BLaER1 treated with 17β-estradiol and CSF1 and Interleukin-3, amounts not matched to agents 10 nM and 100 nM (cell line): ENCODE results near the gene HES6.

ENCODE experiments used
- H3K27ac ChIP-seq, 11 experiments: shearing (Covaris generic); formaldehyde crosslinking; 2 replicates each; pipeline ENCODE4 v1.8.1; 2022
- H3K27me3 ChIP-seq, 11 experiments: shearing (Covaris generic); formaldehyde crosslinking; 2 replicates each; pipeline ENCODE4 v1.8.1; 2022
- H3K36me3 ChIP-seq, 11 experiments: shearing (Covaris generic); formaldehyde crosslinking; 2 replicates each; pipeline ENCODE4 v1.8.1; 2022
- H3K4me1 ChIP-seq, 10 experiments: shearing (Covaris generic); formaldehyde crosslinking; 2 replicates each; pipeline ENCODE4 v1.8.1; 2022
- H3K4me2 ChIP-seq, 11 experiments: shearing (Covaris generic); formaldehyde crosslinking; 2 replicates each; pipeline ENCODE4 v1.8.1; 2022
- H3K4me3 ChIP-seq, 10 experiments: shearing (Covaris generic); formaldehyde crosslinking; 2 replicates each; pipeline ENCODE4 v1.8.1; 2022
- H3K9ac ChIP-seq, 11 experiments: shearing (Covaris generic); formaldehyde crosslinking; 2 replicates each; pipeline ENCODE4 v1.8.1; 2022
- H3K9me3 ChIP-seq, 11 experiments: shearing (Covaris generic); formaldehyde crosslinking; replicated peaks in 1 of 11; 2 replicates each; pipeline ENCODE4 v1.8.1; 2022
- H4K20me1 ChIP-seq, 11 experiments: shearing (Covaris generic); formaldehyde crosslinking; 2 replicates each; pipeline ENCODE4 v1.8.1; 2022
- Cebpa-rat ChIP-seq, 11 experiments: shearing (Covaris generic); IDR thresholded peaks; 2 replicates each; pipeline ENCODE4 v1.8.1; 2022

HES6 gene

DNA sequence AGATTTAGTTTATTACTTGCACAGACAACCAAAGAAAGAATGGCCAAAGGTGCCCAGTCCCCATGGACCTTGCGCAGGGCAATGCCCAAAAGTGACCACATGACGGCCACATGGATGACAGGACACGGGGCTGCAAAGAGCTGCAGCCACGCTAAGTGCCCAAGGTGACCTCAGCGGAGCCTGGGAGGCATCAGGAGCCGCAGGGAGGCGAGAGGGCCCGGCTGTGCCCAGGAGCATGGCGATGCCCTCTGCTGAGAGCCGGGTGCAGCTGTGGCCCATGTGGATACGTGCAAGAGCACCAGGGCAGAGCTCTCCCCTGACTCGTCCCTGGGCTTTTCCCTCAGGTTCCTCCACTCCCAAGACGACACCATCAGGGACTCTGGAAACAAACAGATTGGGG lies 14.7 kb downstream of the HES6 start:
- peaks cover 0 to 11% (median 2%) of the 10 kb centered on the region in 10 experiments; a peak in 7 of 20 replicates for H3K4me1 ChIP-seq
- TF ChIP-seq Cebpa-rat (IDR thresholded peaks at IDR 0.05): no peak
- H3K4me2 ChIP-seq: no peak overlapping the region
- H3K27ac ChIP-seq: no peak overlapping the region
- H3K36me3 ChIP-seq: peaks cover 0 to 52% (median 29%) of the 10 kb centered on the region in 11 experiments; a peak in 17 of 22 replicates
- no peak overlapping the region for H3K4me3 ChIP-seq
- no peaks in the 10 kb centered on the region for H3K27me3 ChIP-seq
- peaks cover 0 to 11% (median 0%) of the 10 kb centered on the region in 11 experiments; a peak in 3 of 22 replicates for H4K20me1 ChIP-seq
- peaks cover 0 to 10% (median 6%) of the 10 kb centered on the region in 11 experiments; a peak in 7 of 22 replicates for H3K9me3 ChIP-seq
- H3K9ac ChIP-seq: no peak overlapping the region

DNA sequence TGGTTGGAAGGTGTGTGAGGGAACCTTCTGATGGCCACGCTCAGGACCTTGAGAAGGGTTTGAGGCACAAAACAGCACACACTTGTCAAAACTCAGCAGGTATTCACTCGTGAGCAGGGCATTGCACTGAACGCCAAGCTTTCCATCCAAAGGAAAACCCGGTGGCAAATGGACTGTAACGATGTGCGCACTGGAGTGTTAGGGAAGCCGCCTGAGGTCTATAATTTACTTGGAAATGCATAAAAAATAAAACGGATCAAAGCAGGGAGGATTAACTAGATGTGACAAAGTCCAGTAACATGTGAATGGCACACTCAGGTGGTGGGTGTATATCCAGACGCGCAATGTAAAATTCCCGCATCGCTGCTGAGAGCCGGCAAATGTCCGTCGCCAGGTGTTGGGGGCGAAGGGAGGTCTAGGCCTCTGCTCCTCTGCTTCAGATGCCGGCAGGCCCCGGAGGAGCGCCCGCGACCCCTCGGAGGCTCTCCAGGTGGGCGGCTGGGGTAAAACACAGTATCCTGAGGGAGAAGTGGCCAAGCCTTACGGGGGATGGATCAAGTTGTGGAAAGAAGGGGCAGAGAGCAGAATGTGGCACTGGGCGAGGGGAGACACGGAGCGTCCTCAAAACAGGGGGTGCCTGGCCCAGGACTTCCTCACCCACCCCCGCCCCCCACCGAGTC lies 15.3 kb downstream of the HES6 start:
- peaks cover 0 to 50% (median 29%) of the 10 kb centered on the region in 11 experiments; a peak in 17 of 22 replicates for H3K36me3 ChIP-seq
- no peak overlapping the region for H3K9ac ChIP-seq
- no peak overlapping the region for H3K4me2 ChIP-seq
- no peak overlapping the region for H3K4me3 ChIP-seq
- H3K27me3 ChIP-seq: no peaks in the 10 kb centered on the region
- no peak overlapping the region for H3K27ac ChIP-seq
- no peak for TF ChIP-seq Cebpa-rat (IDR thresholded peaks at IDR 0.05)
- H4K20me1 ChIP-seq: peaks cover 0 to 11% (median 0%) of the 10 kb centered on the region in 11 experiments; a peak in 3 of 22 replicates
- H3K4me1 ChIP-seq: peaks cover 0 to 11% (median 0%) of the 10 kb centered on the region in 10 experiments; a peak in 6 of 20 replicates
- H3K9me3 ChIP-seq: peaks cover 0 to 10% (median 6%) of the 10 kb centered on the region in 11 experiments; a peak in 7 of 22 replicates

DNA sequence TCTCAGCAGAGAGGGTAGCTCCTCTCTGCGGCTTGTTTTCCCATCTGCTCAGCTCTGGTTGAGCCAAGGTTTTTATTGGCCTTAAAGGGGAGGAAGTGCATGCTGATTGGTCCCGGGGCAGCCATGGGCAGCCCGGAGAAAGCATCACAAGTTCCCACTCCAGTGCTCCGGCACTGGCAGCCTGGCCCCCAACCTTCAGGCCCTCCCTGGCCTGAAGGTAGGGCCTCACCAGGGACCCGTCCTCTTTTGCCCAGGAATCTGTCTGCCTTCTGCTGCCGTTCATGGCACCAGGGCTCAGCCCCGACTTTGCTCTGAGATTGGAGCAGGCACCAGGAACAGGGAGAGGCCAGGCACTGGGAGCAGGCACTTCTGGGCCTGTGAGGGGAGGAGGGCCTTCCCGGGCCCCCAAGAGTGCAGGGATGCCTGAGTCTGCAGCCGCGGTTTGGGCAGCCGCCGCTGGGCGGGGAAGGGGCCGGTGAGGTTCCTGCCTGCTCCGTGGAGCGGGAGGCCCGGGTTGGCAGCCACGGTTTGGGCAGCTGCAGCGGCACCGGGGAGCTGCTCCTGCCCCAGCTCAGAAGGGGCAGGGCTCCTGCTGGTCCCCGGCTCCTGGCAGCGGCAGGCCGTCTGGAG lies 18.8 kb downstream of the HES6 start:
- H3K36me3 ChIP-seq: peaks cover 0 to 25% (median 12%) of the 10 kb centered on the region in 11 experiments; a peak in 14 of 22 replicates
- no peak overlapping the region for H3K4me3 ChIP-seq
- peaks cover 0 to 4% (median 0%) of the 10 kb centered on the region in 10 experiments; a peak in 4 of 20 replicates for H3K4me1 ChIP-seq
- H3K27me3 ChIP-seq: no peaks in the 10 kb centered on the region
- H3K4me2 ChIP-seq: no peak overlapping the region
- no peak for TF ChIP-seq Cebpa-rat (IDR thresholded peaks at IDR 0.05)
- peaks cover 0 to under 1% (median 0%) of the 10 kb centered on the region in 11 experiments; a peak in 1 of 22 replicates for H4K20me1 ChIP-seq
- no peak overlapping the region for H3K27ac ChIP-seq
- no peak overlapping the region for H3K9ac ChIP-seq
- H3K9me3 ChIP-seq: peaks cover 0 to 10% (median 6%) of the 10 kb centered on the region in 11 experiments; a peak in 7 of 22 replicates

DNA sequence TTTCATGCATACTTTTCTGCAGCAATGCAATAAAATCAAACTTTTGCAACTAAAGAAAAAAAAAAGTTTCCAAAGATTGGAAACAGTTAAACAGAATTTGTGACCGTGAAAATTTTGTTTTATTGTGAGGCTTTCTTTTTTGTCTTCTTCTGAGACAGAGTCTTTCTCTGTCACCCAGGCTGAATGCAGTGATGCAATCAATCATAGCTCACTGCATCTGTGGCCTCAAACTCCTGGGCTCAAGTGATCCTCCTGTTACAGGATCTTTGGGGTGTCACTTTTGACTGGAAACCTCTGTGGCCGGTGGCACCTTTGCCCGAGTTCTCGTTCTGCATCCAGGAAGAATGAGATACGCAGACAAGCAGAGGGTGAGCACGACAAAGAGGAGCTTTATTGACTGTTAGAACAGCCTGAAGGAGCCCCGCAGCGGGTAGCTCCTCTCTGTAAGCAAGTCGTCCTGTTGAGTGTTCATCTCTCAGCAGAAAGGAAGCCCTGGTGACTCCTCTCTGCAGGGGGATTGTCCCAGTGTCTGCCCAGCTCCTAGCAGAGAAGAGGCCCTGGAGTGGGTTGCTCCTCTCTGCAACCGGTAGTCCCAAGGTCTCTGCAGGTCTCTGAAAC lies 19.5 kb downstream of the HES6 start:
- Histone ChIP-seq H3K9me3 (peaks cover 0 to 10% (median 6%) of the 10 kb centered on the region in 11 experiments; a peak in 7 of 22 replicates), H4K20me1 (no peaks in the 10 kb centered on the region; a peak in 1 of 22 replicates), H3K27ac (no peak overlapping the region), H3K36me3 (peaks cover 0 to 19% (median 5%) of the 10 kb centered on the region in 11 experiments; a peak in 10 of 22 replicates), H3K4me1 (no peaks in the 10 kb centered on the region), H3K9ac (no peak overlapping the region), H3K27me3 (no peaks in the 10 kb centered on the region), H3K4me2 (no peak overlapping the region), H3K4me3 (no peak overlapping the region)
- TF ChIP-seq Cebpa-rat (IDR thresholded peaks at IDR 0.05): 0 out of 22 replicates have a peak, but pooled peaks of 1 of the 11 experiments have one; percentile 30

DNA sequence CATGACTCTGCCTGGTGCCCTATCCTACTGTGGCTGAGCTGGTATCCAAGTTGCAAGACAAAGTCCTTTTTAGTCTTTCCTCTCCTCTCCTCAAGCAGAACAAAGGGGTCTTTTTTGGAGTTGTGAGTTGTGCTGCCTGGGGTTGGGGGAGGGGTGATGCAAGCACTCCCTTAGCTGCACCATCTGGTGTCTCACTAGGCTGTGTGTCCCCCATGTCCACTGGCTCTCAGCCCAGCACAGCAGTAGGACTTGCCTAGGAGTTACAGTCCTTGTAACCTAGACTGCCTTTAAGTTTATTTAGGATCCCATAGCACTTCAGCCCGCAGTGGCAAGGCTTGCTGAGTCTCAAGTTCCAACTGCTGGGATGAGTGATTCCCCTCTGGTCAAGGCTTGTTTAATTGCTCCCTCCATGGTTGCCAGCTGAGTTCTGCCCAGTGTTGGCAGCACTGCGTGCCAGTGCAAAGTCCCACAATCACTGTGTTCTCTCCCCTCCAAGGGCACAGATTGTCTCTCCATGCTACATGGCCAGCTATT lies 23.1 kb downstream of the HES6 start:
- H3K36me3 ChIP-seq: no peaks in the 10 kb centered on the region; a peak in 1 of 22 replicates
- H3K9ac ChIP-seq: no peak overlapping the region
- no peak overlapping the region for H3K4me3 ChIP-seq
- H3K4me1 ChIP-seq: no peaks in the 10 kb centered on the region
- no peak overlapping the region for H3K4me2 ChIP-seq
- no peaks in the 10 kb centered on the region; a peak in 1 of 22 replicates for H4K20me1 ChIP-seq
- no peak overlapping the region for H3K27ac ChIP-seq
- H3K9me3 ChIP-seq: peaks cover 0 to 10% (median 6%) of the 10 kb centered on the region in 11 experiments; a peak in 7 of 22 replicates
- no peaks in the 10 kb centered on the region for H3K27me3 ChIP-seq
- no peak for TF ChIP-seq Cebpa-rat (IDR thresholded peaks at IDR 0.05)

DNA sequence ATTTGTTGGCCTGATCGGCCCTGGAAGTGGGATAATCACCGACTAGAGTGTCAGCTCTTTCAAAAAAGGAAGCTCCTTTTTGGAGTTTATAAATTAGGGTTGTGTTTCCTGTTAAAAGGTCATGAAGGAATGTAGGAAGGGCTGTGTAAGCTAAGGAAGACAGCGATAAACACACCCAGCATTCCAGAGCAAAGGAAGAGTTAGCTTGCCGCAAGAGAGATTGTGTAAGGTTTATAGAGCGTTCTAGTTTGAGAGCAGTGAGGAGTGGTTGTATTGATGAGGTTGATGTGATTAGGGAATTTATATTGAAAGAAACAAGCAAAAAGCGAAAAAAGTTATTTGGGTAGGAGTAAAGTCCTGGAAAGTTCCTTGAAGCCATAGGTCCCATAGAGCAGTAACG lies 32.8 kb downstream of the HES6 start:
- peak overlapping the region in 1 of 11 experiments; percentile 30; a peak in 2 of 22 replicates for H3K4me2 ChIP-seq
- H3K27me3 ChIP-seq: no peaks in the 10 kb centered on the region
- no peaks in the 10 kb centered on the region for H3K9me3 ChIP-seq
- peaks cover 12 to 19% (median 14%) of the 10 kb centered on the region in 10 experiments for H3K4me1 ChIP-seq
- H3K9ac ChIP-seq: no peak overlapping the region
- H3K4me3 ChIP-seq: no peak overlapping the region
- no peak overlapping the region for H3K27ac ChIP-seq
- no peak for TF ChIP-seq Cebpa-rat (IDR thresholded peaks at IDR 0.05)
- no peaks in the 10 kb centered on the region for H3K36me3 ChIP-seq
- H4K20me1 ChIP-seq: peaks cover 4 to 14% (median 12%) of the 10 kb centered on the region in 11 experiments; a peak in 21 of 22 replicates

DNA sequence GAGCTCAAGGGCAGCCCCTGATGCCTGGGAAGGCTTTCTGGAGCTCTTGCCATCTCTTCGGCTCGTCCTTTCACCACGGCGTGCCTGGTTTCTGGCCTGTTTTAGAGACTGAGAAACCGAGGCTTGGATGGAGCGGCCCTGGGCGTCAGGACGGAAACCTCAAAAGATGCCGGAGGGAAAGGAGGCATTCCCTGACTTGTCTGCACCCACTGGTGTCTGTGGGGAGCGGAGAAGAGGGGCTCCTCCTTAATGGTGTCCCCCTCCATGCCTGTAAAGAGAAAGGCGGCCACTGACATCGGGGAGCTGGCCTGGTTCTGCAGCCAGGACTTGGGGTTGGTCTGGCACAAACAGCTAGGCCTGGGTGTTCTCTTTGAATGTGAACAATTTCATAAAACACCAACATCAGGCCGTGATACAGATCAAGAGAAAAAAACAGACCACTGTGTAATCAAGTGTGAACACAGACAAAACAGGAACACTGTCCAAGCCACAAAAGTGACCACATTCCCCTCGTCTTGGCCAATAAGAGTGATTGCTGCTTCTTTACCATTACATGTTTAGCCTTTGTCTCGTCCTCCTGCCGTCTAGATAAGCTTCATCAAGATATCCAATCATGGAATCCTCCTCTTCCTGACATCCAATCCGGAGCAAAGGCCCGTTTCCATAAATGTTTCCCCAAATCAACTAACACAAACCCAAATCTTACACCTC lies 35.7 kb downstream of the HES6 start:
- peaks cover 30 to 43% (median 31%) of the 10 kb centered on the region in 10 experiments for H3K4me1 ChIP-seq
- no peaks in the 10 kb centered on the region for H3K9me3 ChIP-seq

More for the DNA sequence above, 35.7 kb downstream of the HES6 start:
- Histone ChIP-seq H4K20me1 (peaks cover 33 to 43% (median 41%) of the 10 kb centered on the region in 11 experiments), H3K36me3 (peaks cover 0 to 24% (median 6%) of the 10 kb centered on the region in 11 experiments; a peak in 7 of 22 replicates), H3K27ac (peak overlapping the region; percentile 74 to 99 (median 96); a peak in 21 of 22 replicates), H3K4me2 (peak overlapping the region; percentile 68 to 97 (median 85)), H3K9ac (peak overlapping the region; percentile 94 to 99 (median 98)), H3K27me3 (no peaks in the 10 kb centered on the region), H3K4me3 (peak overlapping the region; percentile 87 to 98 (median 98))
- TF ChIP-seq Cebpa-rat (IDR thresholded peaks at IDR 0.05): no peak
